ENCODE results near the gene SYT13. TPM values are rescaled to one million over a fixed set of nuclear protein-coding genes. Genes with fewer than 3 reads are reported as not detected.

The SYT13 gene
- total RNA-seq, 1 donor from 2014 or later = not detected

GRCh38 chr11:45237711-45238315 lies 48.3 kb downstream of the SYT13 start:
- TF ChIP-seq CTCF (IDR thresholded peaks at IDR 0.05) = no peak

GRCh38 chr11:45234306-45235006 lies 51.7 kb downstream of the SYT13 start:
- H3K9me3 ChIP-seq = no peaks in the 10 kb centered on the region
- H3K36me3 ChIP-seq = no peaks in the 10 kb centered on the region
- intact Hi-C loops (cut with DNase I) = loop anchor here (2.0 to 5.0 kb wide), 2 partner anchors 52 to 98 kb away; no protein-coding TSS in a partner anchor
- H3K27me3 ChIP-seq = no peaks in the 10 kb centered on the region
- DNase-seq (ENCODE audit: low spot score in 2 of 2) = no peak
- H3K27ac ChIP-seq = no peak overlapping the region
- peaks cover 3 to 7% of the 10 kb centered on the region in 2 donors for H3K4me1 ChIP-seq
- H3K4me3 ChIP-seq = no peak overlapping the region
- TF ChIP-seq CTCF (IDR thresholded peaks at IDR 0.05) = no peak

More at GRCh38 chr11:45237711-45238315, 48.3 kb downstream of the SYT13 start:
- no peaks in the 10 kb centered on the region for H3K9me3 ChIP-seq
- H3K4me3 ChIP-seq = no peak overlapping the region
- peaks cover 3 to 5% of the 10 kb centered on the region in 2 donors for H3K4me1 ChIP-seq
- no peaks in the 10 kb centered on the region for H3K36me3 ChIP-seq
- no peak overlapping the region for H3K27ac ChIP-seq
- DNase-seq (ENCODE audit: low spot score in 2 of 2) = peak in 1 of 2 donors; percentile 38
- intact Hi-C loops (cut with DNase I) = no loop called here
- H3K27me3 ChIP-seq = no peaks in the 10 kb centered on the region

- no peak overlapping the region for H3K27ac ChIP-seq
- peaks cover 3 to 7% of the 10 kb centered on the region in 2 donors for H3K4me1 ChIP-seq
- intact Hi-C loops (cut with DNase I) = loop anchor here (1.0 to 5.0 kb wide), 3 partner anchors 51 to 123 kb away; no protein-coding TSS in a partner anchor
- H3K27me3 ChIP-seq = no peaks in the 10 kb centered on the region
- no peaks in the 10 kb centered on the region for H3K9me3 ChIP-seq
- no peak for DNase-seq (ENCODE audit: low spot score in 2 of 2)
- TF ChIP-seq CTCF (IDR thresholded peaks at IDR 0.05) = no peak
- H3K4me3 ChIP-seq = no peak overlapping the region
- no peaks in the 10 kb centered on the region for H3K36me3 ChIP-seq
Measured at GRCh38 chr11:45233804-45234170, 52.4 kb downstream of the SYT13 start.

- peak; percentile 58 to 85 (median 82) for TF ChIP-seq CTCF (IDR thresholded peaks at IDR 0.05)
- DNase-seq (ENCODE audit: low spot score in 2 of 2) = peak in 1 of 2 donors; percentile 86
- Histone ChIP-seq H3K27me3 (no peaks in the 10 kb centered on the region), H3K4me1 (peaks cover 3 to 7% of the 10 kb centered on the region in 2 donors), H3K27ac (peak overlapping the region in 1 of 2 donors; percentile 26), H3K9me3 (no peaks in the 10 kb centered on the region), H3K4me3 (peak overlapping the region in 1 of 2 donors; percentile 33), H3K36me3 (no peaks in the 10 kb centered on the region)
- intact Hi-C loops (cut with DNase I) = loop anchor here (1.0 to 5.0 kb wide), 2 partner anchors 99 to 123 kb away; no protein-coding TSS in a partner anchor
Measured at GRCh38 chr11:45233121-45233803, 52.9 kb downstream of the SYT13 start.

- DNase-seq (ENCODE audit: low spot score in 2 of 2) = no peak
- Histone ChIP-seq H3K9me3 (no peaks in the 10 kb centered on the region), H3K27ac (peak overlapping the region in 1 of 2 donors; percentile 5), H3K36me3 (peaks cover under 1 to 5% of the 10 kb centered on the region in 2 donors), H3K4me3 (no peak overlapping the region), H3K4me1 (peaks cover 3 to 7% of the 10 kb centered on the region in 2 donors), H3K27me3 (no peaks in the 10 kb centered on the region)
- intact Hi-C loops (cut with DNase I) = loop anchor here (1.0 to 5.0 kb wide), 2 partner anchors 100 to 122 kb away; no protein-coding TSS in a partner anchor
- TF ChIP-seq CTCF (IDR thresholded peaks at IDR 0.05) = no peak
Measured at GRCh38 chr11:45232341-45233080, 53.6 kb downstream of the SYT13 start.
